ENCODE results near the gene HES3.

Gene HES3

GRCh38 chr1:6288026-6288425 is 44.0 kb downstream of the HES3 start:
- H3F3A ChIP-seq (ENCODE audit: control insufficient read depth, insufficient read depth), result no peaks in the 10 kb centered on the region
- no peaks in the 10 kb centered on the region for H3K27me3 ChIP-seq (ENCODE audit: control insufficient read depth, low read length)
- H3K4me2 ChIP-seq (ENCODE audit: low read length), result no peak overlapping the region
- no peak overlapping the region for H3K4me3 ChIP-seq (ENCODE audit: low read length)
- no peaks in the 10 kb centered on the region for H3K4me1 ChIP-seq (ENCODE audit: control insufficient read depth, low read length)
- no peaks in the 10 kb centered on the region for H4K20me1 ChIP-seq (ENCODE audit: control insufficient read depth, insufficient read depth, low read depth, low read length)
- no peak overlapping the region for H3K27ac ChIP-seq (ENCODE audit: low read depth, low read length)
- H3K79me2 ChIP-seq (ENCODE audit: control insufficient read depth, low read length), result no peaks in the 10 kb centered on the region
- no peaks in the 10 kb centered on the region for H3K9me2 ChIP-seq (replicated peaks; ENCODE audit: control insufficient read depth, low read length)
- no peaks in the 10 kb centered on the region; the same call in 1 of the 2 replicates for H3K36me3 ChIP-seq (ENCODE audit: control insufficient read depth, low read length)
- H3K9me3 ChIP-seq (ENCODE audit: control insufficient read depth, insufficient read depth, low read length), result no peaks in the 10 kb centered on the region
- TF ChIP-seq EZH2phosphoT487 (IDR thresholded peaks at IDR 0.05; ENCODE audit: borderline replicate concordance, low read length) (no peak), CTCF (IDR thresholded peaks at IDR 0.05; ENCODE audit: low read depth, low read length, poor library complexity, severe bottlenecking) (no peak)

- H3K27ac ChIP-seq (ENCODE audit: low read depth, low read length), result no peak overlapping the region
- no peaks in the 10 kb centered on the region for H3K9me2 ChIP-seq (replicated peaks; ENCODE audit: control insufficient read depth, low read length)
- no peak for TF ChIP-seq EZH2phosphoT487 (IDR thresholded peaks at IDR 0.05; ENCODE audit: borderline replicate concordance, low read length)
- TF ChIP-seq CTCF (IDR thresholded peaks at IDR 0.05; ENCODE audit: low read depth, low read length, poor library complexity, severe bottlenecking), result no peak
- H3K4me2 ChIP-seq (ENCODE audit: low read length), result no peak overlapping the region
- H3K36me3 ChIP-seq (ENCODE audit: control insufficient read depth, low read length), result peaks cover 6% of the 10 kb centered on the region; the same call in 1 of the 2 replicates
- no peaks in the 10 kb centered on the region for H3K4me1 ChIP-seq (ENCODE audit: control insufficient read depth, low read length)
- H3K79me2 ChIP-seq (ENCODE audit: control insufficient read depth, low read length), result no peaks in the 10 kb centered on the region
- H3K9me3 ChIP-seq (ENCODE audit: control insufficient read depth, insufficient read depth, low read length), result no peaks in the 10 kb centered on the region
- no peaks in the 10 kb centered on the region for H3F3A ChIP-seq (ENCODE audit: control insufficient read depth, insufficient read depth)
- H3K4me3 ChIP-seq (ENCODE audit: low read length), result no peak overlapping the region
- no peaks in the 10 kb centered on the region for H4K20me1 ChIP-seq (ENCODE audit: control insufficient read depth, insufficient read depth, low read depth, low read length)
- no peaks in the 10 kb centered on the region for H3K27me3 ChIP-seq (ENCODE audit: control insufficient read depth, low read length)
Measured at GRCh38 chr1:6288665-6289064, 44.7 kb downstream of the HES3 start.

DNA sequence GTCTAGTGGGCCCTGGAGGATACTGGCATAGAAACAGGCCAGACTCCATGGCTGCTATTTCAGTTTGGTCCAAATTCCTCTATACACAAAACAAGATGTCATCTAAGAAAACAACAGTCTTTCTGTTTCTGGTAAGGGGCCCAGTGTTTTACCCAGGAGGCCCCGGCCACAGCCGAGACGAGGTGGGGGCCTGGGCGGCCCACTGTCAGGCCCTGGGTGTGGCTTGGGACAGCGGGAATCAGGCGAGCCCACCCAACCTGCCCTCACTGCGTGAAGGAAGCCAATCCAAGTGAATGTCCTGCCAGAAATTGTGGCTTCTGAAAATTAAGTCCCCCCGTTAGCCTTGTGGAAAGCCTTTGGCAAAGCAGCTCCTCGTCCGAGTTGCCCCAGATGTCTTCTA is 48.1 kb downstream of the HES3 start:
- no peak overlapping the region for H3K27ac ChIP-seq (ENCODE audit: low read depth, low read length)
- no peaks in the 10 kb centered on the region for H4K20me1 ChIP-seq (ENCODE audit: control insufficient read depth, insufficient read depth, low read depth, low read length)
- H3K79me2 ChIP-seq (ENCODE audit: control insufficient read depth, low read length), result no peaks in the 10 kb centered on the region
- H3K4me3 ChIP-seq (ENCODE audit: low read length), result no peak overlapping the region
- no peaks in the 10 kb centered on the region for H3K9me3 ChIP-seq (ENCODE audit: control insufficient read depth, insufficient read depth, low read length)
- TF ChIP-seq EZH2phosphoT487 (IDR thresholded peaks at IDR 0.05; ENCODE audit: borderline replicate concordance, low read length), result no peak
- TF ChIP-seq CTCF (IDR thresholded peaks at IDR 0.05; ENCODE audit: low read depth, low read length, poor library complexity, severe bottlenecking), result no peak
- no peaks in the 10 kb centered on the region for H3K27me3 ChIP-seq (ENCODE audit: control insufficient read depth, low read length)
- no peak overlapping the region for H3K4me2 ChIP-seq (ENCODE audit: low read length)
- H3K36me3 ChIP-seq (ENCODE audit: control insufficient read depth, low read length), result peaks cover 15% of the 10 kb centered on the region; the same call in 1 of the 2 replicates
- no peaks in the 10 kb centered on the region for H3K9me2 ChIP-seq (replicated peaks; ENCODE audit: control insufficient read depth, low read length)
- no peaks in the 10 kb centered on the region for H3K4me1 ChIP-seq (ENCODE audit: control insufficient read depth, low read length)
- no peaks in the 10 kb centered on the region for H3F3A ChIP-seq (ENCODE audit: control insufficient read depth, insufficient read depth)

Data from DOHH2 (cell line).